SU-DHL-6 (cell line): ENCODE measurements around the gene DNAJC11.

ENCODE experiments used
- CTCF ChIP-seq: fragments of 200-600 bp; sonication (generic); IDR thresholded peaks from one replicate; pipeline ENCODE4 v1.5.1; 2017; ENCODE audit warnings: antibody characterized with exemption, mild to moderate bottlenecking, low read length, moderate library complexity; ENCODE audit not compliant: insufficient read depth, poor library complexity, severe bottlenecking
- EZH2phosphoT487 ChIP-seq: fragments of 200-600 bp; sonication (generic), shearing (Covaris generic); conservative IDR thresholded peaks from 2 replicates; pipeline ENCODE4 v1.6.1; 2018; ENCODE audit warnings: mild to moderate bottlenecking, antibody characterized with exemption, low read length, moderate library complexity, mixed read lengths

- no peak for TF ChIP-seq CTCF
- TF ChIP-seq EZH2phosphoT487 = no peak
Observed at GRCh38 chr1:6695868-6696267, 5.7 kb downstream of the DNAJC11 start.
